Lower leg skin (tissue), 3 donors: Measurements from ENCODE around the gene AGMAT.

ENCODE experiments used
- CTCF ChIP-seq, 3 donors: fragments of 450-650 bp; IDR thresholded peaks; one replicate each; pipeline ENCODE4 v1.5.1; 2016; ENCODE audit warnings: antibody characterized with exemption in 3 of 3, mild to moderate bottlenecking in 3 of 3, moderate library complexity in 2 of 3
- POLR2A ChIP-seq, 2 donors: fragments of 450-650 bp; IDR thresholded peaks; one replicate each; pipeline ENCODE4 v1.6.1; 2016 to 2017; ENCODE audit warnings: antibody characterized with exemption in 2 of 2, mild to moderate bottlenecking in 1 of 2, moderate library complexity in 1 of 2

DNA sequence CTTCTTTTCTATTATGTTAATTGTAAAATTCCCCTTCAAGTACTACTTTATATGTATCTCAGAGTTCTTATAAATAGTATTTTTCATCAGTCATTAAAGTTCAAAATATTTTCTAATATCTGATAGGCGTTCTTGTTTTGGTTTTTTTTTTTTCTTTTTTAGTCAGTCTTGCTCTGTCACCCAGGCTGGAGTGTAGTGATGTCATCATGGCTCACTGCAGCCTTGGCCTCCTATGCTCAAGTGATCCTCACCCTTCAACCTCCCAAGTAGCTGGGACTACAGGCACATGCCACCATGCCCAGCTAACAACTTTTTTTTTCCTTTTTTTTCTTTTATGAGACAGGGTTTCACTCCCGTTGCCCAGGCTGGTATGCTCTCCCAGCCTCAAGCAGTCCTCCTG lies 27.3 kb downstream of the AGMAT start:
- no peak for TF ChIP-seq CTCF (IDR thresholded peaks at IDR 0.05)
- TF ChIP-seq POLR2A (IDR thresholded peaks at IDR 0.05), result no peak
